RWPE2 (cell line): ENCODE measurements around the gene GLYR1.

Source experiments
- ATAC-seq: fragments of 200-7000 bp; cut with Tn5 transposase; 3 replicates; pipeline ENCODE4 v1.9.1; 2021; ENCODE audit warnings: low read depth
- DNase-seq: peaks from one replicate; pipeline ENCODE4 v3.0.0-alpha.2; 2020; ENCODE audit warnings: low spot score
- H3K27ac ChIP-seq: fragments of 450-650 bp; 2 replicates; pipeline ENCODE4 v1.5.1; 2017; ENCODE audit warnings: mild to moderate bottlenecking; ENCODE audit not compliant: poor library complexity, severe bottlenecking
- H3K27me3 ChIP-seq: fragments of 250-450 bp; sonication (Bioruptor Pico); 2 replicates; pipeline ENCODE4 v1.5.1; 2021; ENCODE audit warnings: mild to moderate bottlenecking, moderate library complexity; ENCODE audit not compliant: insufficient read depth, poor library complexity, severe bottlenecking
- H3K36me3 ChIP-seq: fragments of 250-450 bp; sonication (Bioruptor Pico); 2 replicates; pipeline ENCODE4 v1.5.1; 2020; ENCODE audit warnings: low read depth, mild to moderate bottlenecking, moderate library complexity
- H3K4me1 ChIP-seq: fragments of 250-450 bp; sonication (Bioruptor Pico); 2 replicates; pipeline ENCODE4 v1.5.1; 2021; ENCODE audit warnings: mild to moderate bottlenecking, moderate library complexity; ENCODE audit not compliant: insufficient read depth, poor library complexity, severe bottlenecking
- H3K4me3 ChIP-seq: fragments of 250-450 bp; sonication (Bioruptor Pico); 2 replicates; pipeline ENCODE4 v1.5.1; 2021; ENCODE audit warnings: mild to moderate bottlenecking, moderate library complexity; ENCODE audit not compliant: severe bottlenecking
- H3K9me3 ChIP-seq: fragments of 250-450 bp; sonication (Bioruptor Pico); 2 replicates; pipeline ENCODE4 v1.5.1; 2021; ENCODE audit warnings: mild to moderate bottlenecking, moderate library complexity; ENCODE audit not compliant: severe bottlenecking
- TF ChIP-seq, protein P1 (sequence below): fragments of 450-650 bp; IDR thresholded peaks from one replicate; pipeline ENCODE4 v1.5.1; 2017; ENCODE audit warnings: mild to moderate bottlenecking, moderate library complexity; ENCODE audit not compliant: poor library complexity, severe bottlenecking

The GLYR1 gene

GRCh38 chr16:4772351-4772750 lies 74.7 kb downstream of the GLYR1 start:
- peaks cover 3% of the 10 kb centered on the region for H3K4me1 ChIP-seq
- H3K4me3 ChIP-seq: no peak overlapping the region
- TF ChIP-seq, protein P1, sequence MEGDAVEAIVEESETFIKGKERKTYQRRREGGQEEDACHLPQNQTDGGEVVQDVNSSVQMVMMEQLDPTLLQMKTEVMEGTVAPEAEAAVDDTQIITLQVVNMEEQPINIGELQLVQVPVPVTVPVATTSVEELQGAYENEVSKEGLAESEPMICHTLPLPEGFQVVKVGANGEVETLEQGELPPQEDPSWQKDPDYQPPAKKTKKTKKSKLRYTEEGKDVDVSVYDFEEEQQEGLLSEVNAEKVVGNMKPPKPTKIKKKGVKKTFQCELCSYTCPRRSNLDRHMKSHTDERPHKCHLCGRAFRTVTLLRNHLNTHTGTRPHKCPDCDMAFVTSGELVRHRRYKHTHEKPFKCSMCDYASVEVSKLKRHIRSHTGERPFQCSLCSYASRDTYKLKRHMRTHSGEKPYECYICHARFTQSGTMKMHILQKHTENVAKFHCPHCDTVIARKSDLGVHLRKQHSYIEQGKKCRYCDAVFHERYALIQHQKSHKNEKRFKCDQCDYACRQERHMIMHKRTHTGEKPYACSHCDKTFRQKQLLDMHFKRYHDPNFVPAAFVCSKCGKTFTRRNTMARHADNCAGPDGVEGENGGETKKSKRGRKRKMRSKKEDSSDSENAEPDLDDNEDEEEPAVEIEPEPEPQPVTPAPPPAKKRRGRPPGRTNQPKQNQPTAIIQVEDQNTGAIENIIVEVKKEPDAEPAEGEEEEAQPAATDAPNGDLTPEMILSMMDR: no peak
- no peaks in the 10 kb centered on the region for H3K27me3 ChIP-seq
- DNase-seq: no peak
- H3K9me3 ChIP-seq: no peaks in the 10 kb centered on the region
- no peak overlapping the region for H3K27ac ChIP-seq
- no peak for ATAC-seq
- H3K36me3 ChIP-seq: no peaks in the 10 kb centered on the region

- ATAC-seq (no peak), DNase-seq (no peak)
- Histone ChIP-seq H3K27ac (no peak overlapping the region), H3K4me1 (peaks cover 3% of the 10 kb centered on the region), H3K9me3 (no peaks in the 10 kb centered on the region), H3K27me3 (no peaks in the 10 kb centered on the region), H3K36me3 (no peaks in the 10 kb centered on the region), H3K4me3 (no peak overlapping the region)
- TF ChIP-seq, protein P1: no peak
These were observed 75.4 kb downstream of the GLYR1 start for GRCh38 chr16:4771646-4772045.

DNA sequence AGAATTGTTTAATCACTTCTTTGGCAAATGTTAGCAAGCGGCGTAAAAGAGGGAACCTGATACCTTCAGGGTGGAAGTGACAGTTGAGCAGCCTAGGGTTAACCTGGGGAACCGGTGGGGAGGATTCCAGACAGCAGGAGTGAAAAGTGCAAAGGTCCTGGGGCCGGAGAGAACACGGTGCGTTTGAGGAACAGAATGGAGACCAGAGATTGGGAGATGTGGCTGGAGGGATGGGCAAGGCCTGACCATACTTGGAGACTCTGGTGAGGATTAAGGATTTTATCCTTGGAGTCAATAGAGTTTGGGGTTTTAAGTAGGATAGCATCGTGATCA lies 77.8 kb downstream of the GLYR1 start:
- ATAC-seq (no peak), DNase-seq (no peak)
- Histone ChIP-seq H3K9me3 (no peaks in the 10 kb centered on the region), H3K4me3 (peak overlapping the region; percentile 48), H3K36me3 (peaks cover 6% of the 10 kb centered on the region), H3K27me3 (no peaks in the 10 kb centered on the region), H3K27ac (no peak overlapping the region), H3K4me1 (peaks cover 7% of the 10 kb centered on the region)
- TF ChIP-seq, protein P1: no peak

DNA sequence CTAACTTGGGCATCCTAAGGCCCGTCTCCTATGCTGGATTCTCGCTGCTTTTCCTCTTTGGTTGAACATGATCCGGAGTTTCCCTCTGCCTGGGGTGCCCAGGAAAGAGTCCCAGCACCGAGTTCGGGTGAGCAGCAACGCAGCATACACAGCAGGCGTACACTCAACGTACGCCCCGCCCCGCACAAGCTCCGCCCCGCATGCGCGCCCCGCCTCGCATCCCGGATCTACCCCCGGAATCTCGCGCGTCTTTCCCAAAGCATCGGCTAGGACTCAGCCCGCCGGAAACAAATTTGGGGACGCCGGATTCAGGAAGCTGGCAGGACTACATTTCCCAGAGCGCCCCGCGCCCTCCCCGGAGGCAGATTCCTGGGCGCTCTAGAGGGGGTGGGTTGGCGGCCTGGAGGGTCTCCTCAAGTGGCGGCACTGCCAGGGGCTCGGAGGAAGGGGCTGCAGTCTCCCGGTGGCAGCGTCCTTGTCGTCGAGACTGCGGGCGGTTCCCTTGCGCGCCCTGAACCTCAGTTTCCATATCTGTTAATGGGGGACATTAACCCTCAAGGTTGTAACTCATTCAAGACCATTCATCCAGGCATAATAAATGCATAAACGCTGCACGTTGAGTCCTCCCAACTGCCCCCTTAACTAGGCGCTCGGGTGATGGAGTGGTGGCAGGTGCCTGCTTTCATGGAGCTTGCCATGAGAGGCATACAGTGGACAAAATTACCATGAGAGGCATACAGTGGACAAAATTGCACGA lies 78.4 kb downstream of the GLYR1 start:
- peak; percentile 90 for ATAC-seq
- peak overlapping the region; percentile 48 for H3K4me3 ChIP-seq

More for the DNA sequence above, 78.4 kb downstream of the GLYR1 start:
- Histone ChIP-seq H3K36me3 (peaks cover 12% of the 10 kb centered on the region), H3K4me1 (peaks cover 7% of the 10 kb centered on the region), H3K9me3 (no peaks in the 10 kb centered on the region), H3K27ac (peak overlapping the region; percentile 65), H3K27me3 (no peaks in the 10 kb centered on the region)
- DNase-seq: peak; percentile 95
- TF ChIP-seq, protein P1: no peak
